Prostate gland (tissue), 2 donors: Measurements from ENCODE around the gene IFITM10.
"Not testable (repeated sequence)": the region's sequence is repeated elsewhere in the genome, so short reads cannot be mapped to it uniquely, and the experiment has no call there.

Experiments
- CTCF ChIP-seq, 4 experiments: fragments of 200-600 bp in 2 of 4; fragments of 450-650 bp in 2 of 4; sonication (generic) in 2 of 4; IDR thresholded peaks; 1 replicate in 3 of 4; 2 replicates in 1 of 4; pipeline ENCODE4 v1.5.1; 2016 to 2019; ENCODE audit warnings: antibody characterized with exemption in 4 of 4, mild to moderate bottlenecking in 2 of 4, moderate library complexity in 2 of 4
- POLR2A ChIP-seq: fragments of 450-650 bp; IDR thresholded peaks from one replicate; pipeline ENCODE4 v1.6.1; 2016; ENCODE audit warnings: antibody characterized with exemption, mild to moderate bottlenecking
- POLR2AphosphoS5 ChIP-seq: sonication (generic); formaldehyde crosslinking; IDR thresholded peaks from one replicate; pipeline ENCODE4 v1.6.1; 2017; ENCODE audit warnings: antibody characterized with exemption

GRCh38 chr11:1689250-1690166 lies 60.9 kb downstream of the IFITM10 start:
- not testable (repeated sequence) for TF ChIP-seq CTCF (IDR thresholded peaks at IDR 0.05); POLR2A; POLR2AphosphoS5
